ENCODE measurements around the gene MRPL22. TPM values are rescaled to one million over a fixed set of nuclear protein-coding genes. Genes with fewer than 3 reads are reported as not detected.

Gene MRPL22
- total and polyA plus RNA-seq, 2 of the 13 experiments (the other 11 are each of a cell fraction or from before 2014, with no cell fraction given): 66.8 to 84.8 TPM

- peak; percentile 45 for TF ChIP-seq ZNF407 (CRISPR knock-in tag; IDR thresholded peaks at IDR 0.05; ENCODE audit: not compliant biosample characterization)
- TF ChIP-seq SIN3A (IDR thresholded peaks at IDR 0.05; ENCODE audit: borderline replicate concordance, low read depth, low read length): 0 out of 2 replicates have a peak, but pooled peaks have one; percentile 11
- TF ChIP-seq ZNF713 (CRISPR knock-in tag; IDR thresholded peaks at IDR 0.05): no peak
- peak in 1 of 2 experiments; percentile 62; a peak in 2 of 4 replicates for TF ChIP-seq KLF16 (CRISPR knock-in tag; IDR thresholded peaks at IDR 0.05)
- peak; percentile 75; the same call in 1 of the 2 replicates for TF ChIP-seq SP140L (CRISPR knock-in tag; IDR thresholded peaks at IDR 0.05; ENCODE audit: borderline replicate concordance)
- TF ChIP-seq MXI1 (IDR thresholded peaks at IDR 0.05; ENCODE audit: borderline replicate concordance, low read depth, low read length): peak; percentile 60; the same call in 1 of the 3 replicates
- TF ChIP-seq ZMAT3 (CRISPR knock-in tag; conservative IDR thresholded peaks at IDR 0.05): no peak
- TF ChIP-seq SKIL (CRISPR knock-in tag; IDR thresholded peaks at IDR 0.05; ENCODE audit: borderline replicate concordance): no peak
- peak; percentile 65; the same call in 1 of the 2 replicates for TF ChIP-seq IRF2 (CRISPR knock-in tag; IDR thresholded peaks at IDR 0.05)
- no peak for TF ChIP-seq ZNF614 (CRISPR knock-in tag; IDR thresholded peaks at IDR 0.05; ENCODE audit: borderline replicate concordance)
- TF ChIP-seq PHF21A (CRISPR knock-in tag; IDR thresholded peaks at IDR 0.05): peak; percentile 52; the same call in 1 of the 2 replicates
- TF ChIP-seq TEAD2 (CRISPR knock-in tag; IDR thresholded peaks at IDR 0.05): no peak
- TF ChIP-seq NBN (conservative IDR thresholded peaks at IDR 0.05): no peak
- TF ChIP-seq NCOA5 (CRISPR knock-in tag; IDR thresholded peaks at IDR 0.05): no peak
- no peak for TF ChIP-seq JUND (CRISPR knock-in tag; IDR thresholded peaks at IDR 0.05)
- no peak for TF ChIP-seq BHLHE40 (IDR thresholded peaks at IDR 0.05; ENCODE audit: low read length)
- TF ChIP-seq FOXP4 (CRISPR knock-in tag; IDR thresholded peaks at IDR 0.05): peak; percentile 22; the same call in 1 of the 2 replicates
Observed at GRCh38 chr5:154940772-154941620, at the start of gene MRPL22 (continued).
